ENCODE measurements around the gene SNX18. TPM values are rescaled to one million over a fixed set of nuclear protein-coding genes. Genes with fewer than 3 reads are reported as not detected.

SNX18 gene
- total RNA-seq, 1 donor from 2014 or later = 95.0 TPM

GRCh38 chr5:54515634-54516033 lies 1.9 kb upstream of the SNX18 start:
- Mint-ChIP-seq H3K27ac (ENCODE audit: unreplicated experiment) (no peak overlapping the region), H3K9me3 (ENCODE audit: unreplicated experiment) (peaks cover 14% of the 10 kb centered on the region), H3K4me3 (ENCODE audit: unreplicated experiment) (no peak overlapping the region), H3K27me3 (ENCODE audit: unreplicated experiment) (peaks cover 6% of the 10 kb centered on the region), H3K36me3 (ENCODE audit: unreplicated experiment) (no peaks in the 10 kb centered on the region), H3K4me1 (ENCODE audit: low read depth, unreplicated experiment) (peaks cover 12% of the 10 kb centered on the region)
- TF ChIP-seq, protein P1, sequence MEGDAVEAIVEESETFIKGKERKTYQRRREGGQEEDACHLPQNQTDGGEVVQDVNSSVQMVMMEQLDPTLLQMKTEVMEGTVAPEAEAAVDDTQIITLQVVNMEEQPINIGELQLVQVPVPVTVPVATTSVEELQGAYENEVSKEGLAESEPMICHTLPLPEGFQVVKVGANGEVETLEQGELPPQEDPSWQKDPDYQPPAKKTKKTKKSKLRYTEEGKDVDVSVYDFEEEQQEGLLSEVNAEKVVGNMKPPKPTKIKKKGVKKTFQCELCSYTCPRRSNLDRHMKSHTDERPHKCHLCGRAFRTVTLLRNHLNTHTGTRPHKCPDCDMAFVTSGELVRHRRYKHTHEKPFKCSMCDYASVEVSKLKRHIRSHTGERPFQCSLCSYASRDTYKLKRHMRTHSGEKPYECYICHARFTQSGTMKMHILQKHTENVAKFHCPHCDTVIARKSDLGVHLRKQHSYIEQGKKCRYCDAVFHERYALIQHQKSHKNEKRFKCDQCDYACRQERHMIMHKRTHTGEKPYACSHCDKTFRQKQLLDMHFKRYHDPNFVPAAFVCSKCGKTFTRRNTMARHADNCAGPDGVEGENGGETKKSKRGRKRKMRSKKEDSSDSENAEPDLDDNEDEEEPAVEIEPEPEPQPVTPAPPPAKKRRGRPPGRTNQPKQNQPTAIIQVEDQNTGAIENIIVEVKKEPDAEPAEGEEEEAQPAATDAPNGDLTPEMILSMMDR (IDR thresholded peaks at IDR 0.05; ENCODE audit: partially characterized antibody, unreplicated experiment) = no peak
- DNase-seq = no peak

DNA sequence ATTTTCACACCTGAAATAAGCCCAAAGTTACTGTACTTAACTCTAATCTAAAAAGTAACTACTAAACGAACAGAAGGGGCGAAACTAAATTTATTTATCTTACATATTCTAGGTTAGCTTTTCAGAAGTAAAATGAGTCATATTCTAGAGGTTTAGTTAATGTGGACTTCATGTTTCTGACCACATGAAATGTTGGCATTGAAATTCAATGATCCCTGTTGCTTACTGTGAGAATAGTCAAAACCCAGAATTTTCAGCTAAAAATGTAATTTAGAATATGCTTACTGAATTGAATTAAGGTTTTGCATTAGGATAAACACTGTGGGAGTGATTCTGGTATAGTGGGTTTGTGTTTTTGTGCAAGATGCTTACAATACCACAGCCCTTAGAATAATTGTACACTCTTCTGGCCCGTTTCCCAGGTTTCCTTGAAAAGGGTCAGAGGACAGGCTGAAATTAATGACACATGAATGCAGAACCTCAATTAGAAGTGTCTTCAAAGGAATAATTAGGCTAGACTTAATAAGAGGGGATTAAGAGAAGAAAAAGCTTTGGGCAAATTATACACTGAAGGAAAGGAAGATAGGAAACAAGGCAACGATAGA lies 1.4 kb upstream of the SNX18 start:
- TF ChIP-seq, protein P1 (IDR thresholded peaks at IDR 0.05; ENCODE audit: partially characterized antibody, unreplicated experiment) = no peak
- Mint-ChIP-seq H3K4me1 (ENCODE audit: low read depth, unreplicated experiment) (peaks cover 12% of the 10 kb centered on the region), H3K27me3 (ENCODE audit: unreplicated experiment) (peaks cover 6% of the 10 kb centered on the region), H3K36me3 (ENCODE audit: unreplicated experiment) (no peaks in the 10 kb centered on the region), H3K27ac (ENCODE audit: unreplicated experiment) (no peak overlapping the region), H3K9me3 (ENCODE audit: unreplicated experiment) (peaks cover 15% of the 10 kb centered on the region), H3K4me3 (ENCODE audit: unreplicated experiment) (no peak overlapping the region)
- DNase-seq = no peak

GRCh38 chr5:54517174-54517511 lies 416 bp upstream of the SNX18 start:
- Mint-ChIP-seq H3K36me3 (ENCODE audit: unreplicated experiment) (no peaks in the 10 kb centered on the region), H3K4me1 (ENCODE audit: low read depth, unreplicated experiment) (peaks cover 12% of the 10 kb centered on the region), H3K4me3 (ENCODE audit: unreplicated experiment) (peak overlapping the region; percentile 63), H3K9me3 (ENCODE audit: unreplicated experiment) (peaks cover 15% of the 10 kb centered on the region), H3K27ac (ENCODE audit: unreplicated experiment) (peak overlapping the region; percentile 34), H3K27me3 (ENCODE audit: unreplicated experiment) (peaks cover 6% of the 10 kb centered on the region)
- TF ChIP-seq, protein P1 (IDR thresholded peaks at IDR 0.05; ENCODE audit: partially characterized antibody, unreplicated experiment) = no peak
- no peak for DNase-seq

DNA sequence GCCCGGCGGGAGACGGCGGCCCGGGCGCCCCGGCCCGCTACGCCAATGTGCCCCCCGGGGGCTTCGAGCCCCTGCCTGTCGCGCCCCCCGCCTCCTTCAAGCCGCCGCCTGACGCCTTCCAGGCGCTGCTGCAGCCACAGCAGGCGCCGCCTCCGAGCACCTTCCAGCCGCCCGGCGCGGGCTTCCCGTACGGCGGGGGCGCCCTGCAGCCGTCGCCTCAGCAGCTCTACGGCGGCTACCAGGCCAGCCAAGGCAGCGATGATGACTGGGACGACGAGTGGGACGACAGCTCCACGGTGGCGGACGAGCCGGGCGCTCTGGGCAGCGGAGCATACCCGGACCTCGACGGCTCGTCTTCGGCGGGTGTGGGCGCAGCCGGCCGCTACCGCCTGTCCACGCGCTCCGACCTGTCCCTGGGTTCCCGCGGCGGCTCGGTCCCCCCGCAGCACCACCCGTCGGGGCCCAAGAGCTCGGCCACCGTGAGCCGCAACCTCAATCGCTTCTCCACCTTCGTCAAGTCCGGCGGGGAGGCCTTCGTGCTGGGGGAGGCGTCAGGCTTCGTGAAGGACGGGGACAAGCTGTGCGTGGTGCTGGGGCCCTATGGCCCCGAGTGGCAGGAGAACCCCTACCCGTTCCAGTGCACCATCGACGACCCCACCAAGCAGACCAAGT lies 723 bp downstream of the SNX18 start:
- H3K9me3 Mint-ChIP-seq (ENCODE audit: unreplicated experiment) = peaks cover 15% of the 10 kb centered on the region
- no peaks in the 10 kb centered on the region for H3K36me3 Mint-ChIP-seq (ENCODE audit: unreplicated experiment)
- H3K27me3 Mint-ChIP-seq (ENCODE audit: unreplicated experiment) = peaks cover 6% of the 10 kb centered on the region
- H3K4me1 Mint-ChIP-seq (ENCODE audit: low read depth, unreplicated experiment) = peaks cover 20% of the 10 kb centered on the region
- peak; percentile 71 for DNase-seq
- TF ChIP-seq, protein P1 (IDR thresholded peaks at IDR 0.05; ENCODE audit: partially characterized antibody, unreplicated experiment) = no peak
- peak overlapping the region; percentile 70 for H3K27ac Mint-ChIP-seq (ENCODE audit: unreplicated experiment)
- H3K4me3 Mint-ChIP-seq (ENCODE audit: unreplicated experiment) = peak overlapping the region; percentile 99

DNA sequence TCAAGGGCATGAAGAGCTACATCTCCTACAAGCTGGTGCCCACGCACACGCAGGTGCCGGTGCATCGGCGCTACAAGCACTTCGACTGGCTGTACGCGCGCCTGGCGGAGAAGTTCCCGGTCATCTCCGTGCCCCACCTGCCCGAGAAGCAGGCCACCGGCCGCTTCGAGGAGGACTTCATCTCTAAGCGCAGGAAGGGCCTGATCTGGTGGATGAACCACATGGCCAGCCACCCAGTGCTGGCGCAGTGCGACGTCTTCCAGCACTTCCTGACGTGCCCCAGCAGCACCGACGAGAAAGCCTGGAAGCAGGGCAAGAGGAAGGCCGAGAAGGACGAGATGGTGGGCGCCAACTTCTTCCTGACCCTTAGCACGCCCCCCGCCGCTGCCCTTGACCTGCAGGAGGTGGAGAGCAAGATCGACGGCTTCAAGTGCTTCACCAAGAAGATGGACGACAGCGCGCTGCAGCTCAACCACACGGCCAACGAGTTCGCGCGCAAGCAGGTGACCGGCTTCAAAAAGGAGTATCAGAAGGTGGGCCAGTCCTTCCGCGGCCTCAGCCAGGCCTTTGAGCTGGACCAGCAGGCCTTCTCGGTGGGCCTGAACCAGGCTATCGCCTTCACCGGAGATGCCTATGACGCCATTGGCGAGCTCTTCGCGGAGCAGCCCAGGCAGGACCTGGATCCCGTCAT lies 1.4 kb downstream of the SNX18 start:
- Mint-ChIP-seq H3K9me3 (ENCODE audit: unreplicated experiment) (peaks cover 15% of the 10 kb centered on the region), H3K4me3 (ENCODE audit: unreplicated experiment) (peak overlapping the region; percentile 99), H3K27me3 (ENCODE audit: unreplicated experiment) (peaks cover 6% of the 10 kb centered on the region), H3K27ac (ENCODE audit: unreplicated experiment) (peak overlapping the region; percentile 81), H3K4me1 (ENCODE audit: low read depth, unreplicated experiment) (peaks cover 26% of the 10 kb centered on the region), H3K36me3 (ENCODE audit: unreplicated experiment) (no peaks in the 10 kb centered on the region)
- TF ChIP-seq, protein P1 (IDR thresholded peaks at IDR 0.05; ENCODE audit: partially characterized antibody, unreplicated experiment) = no peak
- DNase-seq = no peak

Data from glutamatergic neuron (in vitro differentiated cells).